Measurements from ENCODE around the gene TMEM168.
"Not testable (repeated sequence)": the region's sequence is repeated elsewhere in the genome, so short reads cannot be mapped to it uniquely, and the experiment has no call there.

TMEM168 gene

GRCh38 chr7:112789817-112790585 is at the start of gene TMEM168:
Gene TMEM168 (minus strand): TSS chr7:112790393. CDS start chr7:112784825, 5,568 bp downstream.
- DNase-seq, result peak; percentile 89

- DNase-seq, result not testable (repeated sequence)
Measured at GRCh38 chr7:112835928-112836327, 45.7 kb upstream of the TMEM168 start.

DNA sequence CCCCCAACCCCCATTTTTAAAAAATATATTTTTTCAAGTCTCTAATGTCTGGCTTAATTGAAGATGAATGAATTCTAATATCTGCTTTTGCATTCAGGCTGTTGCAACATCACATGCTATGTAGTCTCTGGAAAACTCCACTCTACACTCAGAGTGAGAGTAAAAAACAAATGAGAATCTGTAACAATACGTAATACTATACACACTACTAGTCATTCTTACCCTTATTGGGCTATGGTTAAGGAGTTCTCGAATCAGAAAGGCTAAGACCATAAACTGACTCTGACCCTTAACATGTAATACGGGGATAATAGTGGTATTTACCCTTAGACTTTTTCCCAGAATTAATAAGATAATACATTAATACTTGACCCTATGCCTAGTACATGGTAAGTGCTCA is 42.9 kb upstream of the TMEM168 start:
- no peak for DNase-seq

DNA sequence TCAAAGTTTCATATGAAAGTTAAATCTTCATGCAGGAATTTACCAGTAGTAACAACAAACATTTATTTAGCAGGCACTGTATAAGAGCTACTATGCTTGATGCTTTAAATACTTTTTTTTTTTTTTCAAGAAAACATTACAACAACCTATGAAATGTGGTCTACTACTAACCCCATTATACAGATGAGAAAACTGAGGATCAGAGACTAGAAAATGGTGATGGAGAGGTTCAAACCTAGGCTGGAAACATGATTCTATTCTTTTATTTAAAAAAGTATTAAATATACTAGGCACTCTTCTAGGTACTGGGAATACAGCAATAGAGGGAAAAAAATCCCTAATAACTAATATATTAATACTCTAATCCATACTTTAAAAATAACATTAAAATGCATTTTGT is 40.6 kb upstream of the TMEM168 start:
- DNase-seq, result no peak

DNA sequence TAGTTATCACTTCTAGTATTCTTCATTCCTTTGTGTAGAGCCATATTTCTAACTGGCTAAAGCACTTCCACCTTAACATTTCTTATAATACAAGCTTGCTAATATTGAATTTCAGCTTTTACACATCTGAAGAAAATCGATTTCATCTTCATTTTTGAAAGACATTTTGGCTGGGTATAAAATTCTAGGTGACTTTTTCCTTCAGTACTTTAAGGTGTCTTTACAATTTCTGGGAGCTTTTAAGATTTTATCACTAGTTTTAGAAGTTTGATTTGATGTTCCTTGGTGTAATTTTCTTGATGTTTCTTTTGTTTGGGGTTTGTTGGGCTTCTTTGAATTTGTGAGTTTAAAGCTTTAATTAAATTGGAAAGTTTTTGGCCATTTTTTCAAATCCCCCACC is 38.5 kb upstream of the TMEM168 start:
- DNase-seq, result no peak

GRCh38 chr7:112821345-112821744 is 31.2 kb upstream of the TMEM168 start:
- DNase-seq, result no peak

DNA sequence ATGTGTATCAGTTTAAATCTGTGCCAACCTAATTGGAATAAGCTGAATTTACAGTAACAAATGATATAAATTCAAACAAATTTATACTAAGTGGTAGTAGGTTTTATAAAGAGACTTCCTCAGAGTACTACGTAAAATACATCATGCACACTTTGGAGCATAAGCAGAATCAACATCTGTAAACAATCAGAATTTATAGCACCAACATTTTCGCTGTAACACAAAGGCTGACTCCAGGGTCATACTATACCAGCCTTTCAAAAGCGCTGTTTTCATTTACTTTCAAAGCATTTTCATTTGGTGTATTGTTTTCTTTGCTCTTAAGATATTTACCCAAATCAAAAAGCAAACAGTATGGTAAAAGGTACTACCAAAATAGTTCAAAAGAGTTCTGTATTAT is 29.3 kb upstream of the TMEM168 start:
- no peak for DNase-seq

DNA sequence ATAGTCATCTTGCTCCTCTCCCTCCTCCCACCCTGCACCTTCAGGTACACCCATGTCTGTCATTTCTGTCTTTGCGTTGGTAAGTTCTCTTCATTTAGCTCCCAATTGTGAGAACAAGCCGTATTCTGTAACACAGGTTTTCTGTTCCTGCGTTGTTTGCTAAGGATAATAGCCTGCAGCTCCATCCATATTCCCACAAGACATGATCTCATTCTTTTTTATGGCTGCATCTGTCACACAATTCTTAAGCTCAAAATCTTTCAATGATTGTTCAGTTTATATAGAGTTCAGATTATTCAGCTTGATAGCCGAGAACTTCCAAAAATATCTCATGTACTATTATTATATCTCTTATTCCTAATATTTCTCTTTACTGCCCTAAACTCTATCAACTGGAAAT is 16.0 kb upstream of the TMEM168 start:
- no peak for DNase-seq

- DNase-seq, result no peak
Measured at GRCh38 chr7:112802406-112802805, 12.2 kb upstream of the TMEM168 start.

DNA sequence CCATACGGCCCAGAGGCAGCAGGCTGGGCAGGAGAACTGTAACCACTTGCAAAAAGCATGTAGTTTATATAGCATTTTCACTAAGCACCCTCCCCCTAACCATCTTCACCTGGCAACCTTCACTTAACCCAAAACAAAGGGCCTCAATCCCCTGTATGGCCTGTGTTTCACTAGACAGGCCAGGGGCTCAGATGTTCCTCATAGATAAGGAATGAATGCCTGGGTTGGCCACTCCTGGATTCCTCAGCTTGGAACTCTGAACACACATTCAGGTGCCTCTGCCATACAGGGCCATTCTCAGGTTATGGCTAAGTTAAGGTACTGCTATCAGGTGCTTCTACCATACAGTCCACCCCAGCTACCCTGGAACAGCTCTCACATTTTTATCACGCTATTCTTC is 10.3 kb upstream of the TMEM168 start:
- no peak for DNase-seq

GRCh38 chr7:112799448-112800120 is 9.4 kb upstream of the TMEM168 start:
- DNase-seq, result no peak

- DNase-seq, result no peak
Measured at GRCh38 chr7:112798274-112799159, 8.3 kb upstream of the TMEM168 start.

DNA sequence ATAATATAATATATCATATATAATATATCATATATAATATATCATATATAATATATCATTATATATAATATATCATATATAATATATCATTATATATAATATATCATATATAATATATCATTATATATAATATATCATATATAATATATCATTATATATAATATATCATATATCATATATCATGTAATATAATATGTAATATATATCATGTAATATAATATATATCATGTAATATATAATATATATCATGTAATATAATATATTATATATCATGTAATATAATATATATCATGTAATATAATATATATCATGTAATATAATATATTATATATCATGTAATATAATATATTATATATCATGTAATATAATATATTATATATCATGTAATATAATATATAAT is 6.4 kb upstream of the TMEM168 start:
- not testable (repeated sequence) for DNase-seq

GRCh38 chr7:112792441-112792840 is 2.2 kb upstream of the TMEM168 start:
- no peak for DNase-seq

GRCh38 chr7:112791465-112792168 is 1.4 kb upstream of the TMEM168 start:
- DNase-seq, result no peak

- DNase-seq, result no peak
Measured at GRCh38 chr7:112790586-112791003, 402 bp upstream of the TMEM168 start.

DNA sequence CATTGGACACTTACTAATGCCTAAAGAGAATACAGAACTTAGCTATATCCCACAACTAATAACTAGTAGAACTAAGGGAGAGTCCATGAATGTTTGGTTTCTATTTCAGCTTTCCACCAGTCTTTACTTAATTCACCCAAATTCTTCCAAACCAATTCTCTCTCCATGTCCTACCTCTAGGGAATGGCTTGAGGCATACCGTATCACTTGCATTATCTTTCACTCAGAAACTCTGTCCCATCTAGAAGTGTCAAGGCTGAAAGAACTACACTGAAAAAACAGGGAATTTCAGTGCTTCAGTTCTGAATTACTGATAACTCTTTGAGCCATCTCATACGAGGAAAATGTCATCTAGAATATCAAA is 758 bp downstream of the TMEM168 start:
- no peak for DNase-seq

DNA sequence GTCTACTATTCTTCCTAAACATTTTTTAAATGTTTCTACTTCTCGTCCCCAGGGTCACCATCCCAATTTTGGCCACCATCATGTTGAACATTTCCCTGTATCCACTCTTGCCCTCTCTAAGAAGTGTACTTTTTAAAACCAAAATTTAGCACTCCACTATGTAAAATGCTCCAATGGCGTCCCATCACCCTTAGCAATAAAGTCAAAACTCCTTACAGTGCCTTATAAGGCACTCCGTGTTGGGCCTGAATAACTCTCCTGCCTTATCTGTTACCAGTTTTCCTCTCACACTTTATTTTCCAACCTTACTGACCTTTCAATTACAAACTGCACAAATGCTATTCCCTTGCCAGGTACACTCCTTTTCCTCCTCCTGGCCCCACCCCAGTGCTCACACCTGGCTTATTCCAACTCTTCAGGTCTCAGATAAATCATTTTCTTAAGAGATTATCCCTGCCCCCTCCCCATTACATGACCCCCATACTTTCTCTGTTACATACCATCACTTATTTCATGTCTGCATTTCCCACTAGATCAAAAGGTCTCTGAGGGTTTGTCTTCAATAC is 1.3 kb downstream of the TMEM168 start:
- no peak for DNase-seq

- no peak for DNase-seq
Measured at GRCh38 chr7:112784603-112785002, 5.6 kb downstream of the TMEM168 start.

DNA sequence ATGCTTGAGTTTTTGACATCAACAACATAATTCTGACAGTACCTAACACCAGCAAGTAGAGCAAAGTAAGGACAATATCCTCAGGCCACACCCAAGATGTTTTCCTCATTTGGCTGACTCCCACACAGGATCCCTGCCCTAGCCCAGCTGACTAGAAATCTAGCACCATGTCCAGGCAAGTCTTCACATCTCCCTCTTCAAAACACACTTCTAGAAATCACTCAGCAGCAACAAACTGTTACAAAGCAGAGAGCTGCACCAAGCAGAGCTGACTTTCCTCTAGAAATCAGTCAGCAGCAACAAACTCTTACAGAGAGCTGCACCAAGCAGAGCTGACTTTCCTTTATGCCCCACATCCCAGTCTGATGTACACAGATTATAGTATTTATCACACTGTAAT is 7.7 kb downstream of the TMEM168 start:
- no peak for DNase-seq

- no peak for DNase-seq
Measured at GRCh38 chr7:112781558-112781957, 8.6 kb downstream of the TMEM168 start.

DNA sequence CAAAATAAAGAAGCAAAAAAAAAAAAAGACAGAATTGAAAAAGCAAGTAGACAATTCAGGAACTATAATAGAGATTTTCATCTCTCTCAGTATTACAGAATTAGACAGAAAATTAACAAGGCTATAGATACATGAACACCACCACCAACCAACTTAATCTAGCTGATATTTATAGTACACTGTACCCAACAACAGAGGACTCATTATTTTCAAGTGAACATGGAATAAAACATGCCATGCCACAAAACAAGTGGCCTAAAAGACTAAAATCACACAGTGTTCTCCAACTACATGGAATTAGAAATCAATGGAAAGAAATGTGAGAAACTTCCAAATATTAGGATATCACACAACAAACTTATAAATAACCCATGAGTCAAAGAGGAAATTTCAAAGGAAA is 9.1 kb downstream of the TMEM168 start:
- no peak for DNase-seq

DNA sequence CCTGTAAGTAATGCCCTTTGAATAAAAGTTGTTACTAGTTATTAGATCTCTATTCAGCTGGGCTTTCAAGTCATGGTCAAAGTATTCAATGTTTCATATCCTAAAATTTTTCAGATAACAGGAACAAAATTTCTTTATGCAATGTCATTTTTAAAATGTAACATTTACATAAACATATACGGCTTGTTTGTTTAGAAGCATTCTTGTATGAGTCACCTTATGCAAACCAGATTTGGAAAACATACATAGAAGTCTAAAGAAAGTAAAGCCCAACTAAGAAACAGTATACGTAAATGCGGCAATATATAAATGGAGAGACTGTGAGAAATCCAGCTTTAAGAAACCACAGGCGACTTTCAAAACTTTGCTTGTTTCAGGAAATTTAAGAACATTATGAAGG is 10.5 kb downstream of the TMEM168 start:
- no peak for DNase-seq

Measured in activated T-cell treated with anti-CD3 and anti-CD28 coated beads, Interleukin-2, amount 50 U/mL, for 1 hour (primary cell).